OCI-LY3 (cell line): ENCODE results near the gene CMC2.

Experiments
- H2AFZ ChIP-seq: fragments of 200-600, 300-600 bp; shearing (Covaris generic); 2 replicates; pipeline ENCODE4 v1.6.0; 2014; ENCODE audit warnings: antibody characterized with exemption, low read depth, low read length
- H3K27ac ChIP-seq: fragments of 200-600, 300-600 bp; sonication (generic); 2 replicates; pipeline ENCODE4 v1.5.1; 2014; ENCODE audit warnings: mild to moderate bottlenecking, low read length, moderate library complexity, mixed read lengths
- H3K27me3 ChIP-seq: fragments of 200-600, 300-600 bp; sonication (generic); 2 replicates; pipeline ENCODE4 v1.6.1; 2014; ENCODE audit warnings: low read depth, low read length, mixed read lengths
- H3K36me3 ChIP-seq: fragments of 200-600, 300-600 bp; sonication (generic); replicated peaks from 2 replicates; pipeline ENCODE3; 2014; ENCODE audit warnings: low read depth, low read length, mixed read lengths
- H3K4me1 ChIP-seq: fragments of 300-600, 200-600 bp; sonication (generic); 2 replicates; pipeline ENCODE4 v1.6.1; 2014; ENCODE audit warnings: low read length, mixed read lengths
- H3K4me2 ChIP-seq: fragments of 200-600, 300-600 bp; sonication (generic); 2 replicates; pipeline ENCODE4 v1.6.1; 2014; ENCODE audit warnings: low read length, mixed read lengths
- H3K4me3 ChIP-seq: fragments of 300-600, 200-600 bp; sonication (generic); 2 replicates; pipeline ENCODE4 v1.5.1; 2014; ENCODE audit warnings: antibody characterized with exemption, mild to moderate bottlenecking, low read length, moderate library complexity
- H3K79me2 ChIP-seq: fragments of 300-600, 200-600 bp; shearing (Covaris generic); 2 replicates; pipeline ENCODE4 v1.6.1; 2014; ENCODE audit warnings: mild to moderate bottlenecking, low read length, mixed read lengths
- H3K9ac ChIP-seq: fragments of 300-600, 200-600 bp; shearing (Covaris generic); 2 replicates; pipeline ENCODE4 v1.6.0; 2014; ENCODE audit warnings: mild to moderate bottlenecking, low read length, moderate library complexity
- H3K9me3 ChIP-seq: fragments of 200-600, 300-600 bp; shearing (Covaris generic); 2 replicates; pipeline ENCODE4 v1.6.1; 2014; ENCODE audit warnings: low read length, mixed read lengths; ENCODE audit not compliant: insufficient read depth
- H4K20me1 ChIP-seq: fragments of 200-600, 300-600 bp; sonication (generic); 2 replicates; pipeline ENCODE4 v1.6.1; 2016; ENCODE audit warnings: low read length, mixed read lengths; ENCODE audit not compliant: insufficient read depth
- EZH2phosphoT487 ChIP-seq: fragments of 200-600 bp; shearing (Covaris generic); IDR thresholded peaks from 2 replicates; pipeline ENCODE4 v1.6.1; 2018; ENCODE audit warnings: antibody characterized with exemption, mixed run types, low read depth
- TF ChIP-seq, protein P1 (sequence below): fragments of 200-600, 300-600 bp; sonication (generic); IDR thresholded peaks from 2 replicates; pipeline ENCODE4 v1.5.1; 2014; ENCODE audit warnings: antibody characterized with exemption, low read length, low read depth

The CMC2 gene

GRCh38 chr16:80932708-80933095 is 74.0 kb downstream of the CMC2 start:
- Histone ChIP-seq H2AFZ (no peak overlapping the region), H3K4me2 (no peak overlapping the region)

DNA sequence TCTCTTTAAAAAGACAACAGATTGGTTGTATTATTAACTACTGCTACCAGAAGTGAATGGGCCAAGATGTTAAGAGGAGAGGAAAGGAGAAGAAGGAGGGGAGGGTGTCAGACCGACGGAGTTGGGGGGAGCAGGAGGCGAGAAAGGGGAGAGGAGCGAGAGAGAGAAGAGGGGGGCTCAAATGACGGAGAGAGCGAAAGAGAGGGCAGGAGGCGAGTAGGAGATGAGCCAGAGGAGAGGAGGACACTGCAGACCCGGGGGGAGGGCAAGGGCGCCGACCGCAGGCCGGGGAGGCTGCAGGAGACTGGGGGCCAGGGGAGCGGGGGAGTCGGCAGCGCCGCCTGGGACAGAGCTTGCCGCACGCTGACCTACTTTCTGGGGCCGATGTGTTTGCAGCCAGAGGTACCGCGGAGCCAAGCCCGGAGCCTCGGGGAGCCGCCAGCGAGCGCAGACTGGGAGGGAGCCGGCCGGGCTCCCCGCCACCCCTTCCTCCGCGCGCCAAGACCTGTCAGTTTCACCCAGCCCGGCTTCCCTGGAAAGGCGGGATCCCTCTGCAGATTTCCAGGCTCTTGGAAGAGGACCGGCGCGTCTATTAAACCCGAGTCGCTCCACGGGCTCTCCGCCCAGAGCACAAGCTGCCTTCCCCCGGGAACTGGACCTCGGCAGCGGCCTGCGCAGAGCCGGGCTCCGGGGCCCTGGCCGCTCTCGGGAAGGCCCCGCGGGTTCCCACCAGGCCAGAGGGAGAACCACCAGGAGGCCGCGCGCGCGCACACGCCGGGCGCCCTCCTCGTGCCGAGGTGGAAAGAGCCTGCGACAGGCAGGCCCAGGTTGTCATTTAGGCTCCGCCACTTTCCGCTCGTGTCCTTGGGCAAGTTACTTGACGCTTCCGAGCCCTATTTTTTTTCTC is 74.6 kb downstream of the CMC2 start:
- Histone ChIP-seq H3K36me3 (no peaks in the 10 kb centered on the region), H3K27me3 (peaks cover 5% of the 10 kb centered on the region; the same call in 1 of the 2 replicates), H3K4me1 (no peaks in the 10 kb centered on the region), H3K9me3 (no peaks in the 10 kb centered on the region), H2AFZ (no peak overlapping the region), H3K4me3 (no peak overlapping the region), H4K20me1 (no peaks in the 10 kb centered on the region), H3K27ac (no peak overlapping the region), H3K4me2 (no peak overlapping the region), H3K79me2 (no peaks in the 10 kb centered on the region), H3K9ac (no peak overlapping the region)
- TF ChIP-seq, protein P1, sequence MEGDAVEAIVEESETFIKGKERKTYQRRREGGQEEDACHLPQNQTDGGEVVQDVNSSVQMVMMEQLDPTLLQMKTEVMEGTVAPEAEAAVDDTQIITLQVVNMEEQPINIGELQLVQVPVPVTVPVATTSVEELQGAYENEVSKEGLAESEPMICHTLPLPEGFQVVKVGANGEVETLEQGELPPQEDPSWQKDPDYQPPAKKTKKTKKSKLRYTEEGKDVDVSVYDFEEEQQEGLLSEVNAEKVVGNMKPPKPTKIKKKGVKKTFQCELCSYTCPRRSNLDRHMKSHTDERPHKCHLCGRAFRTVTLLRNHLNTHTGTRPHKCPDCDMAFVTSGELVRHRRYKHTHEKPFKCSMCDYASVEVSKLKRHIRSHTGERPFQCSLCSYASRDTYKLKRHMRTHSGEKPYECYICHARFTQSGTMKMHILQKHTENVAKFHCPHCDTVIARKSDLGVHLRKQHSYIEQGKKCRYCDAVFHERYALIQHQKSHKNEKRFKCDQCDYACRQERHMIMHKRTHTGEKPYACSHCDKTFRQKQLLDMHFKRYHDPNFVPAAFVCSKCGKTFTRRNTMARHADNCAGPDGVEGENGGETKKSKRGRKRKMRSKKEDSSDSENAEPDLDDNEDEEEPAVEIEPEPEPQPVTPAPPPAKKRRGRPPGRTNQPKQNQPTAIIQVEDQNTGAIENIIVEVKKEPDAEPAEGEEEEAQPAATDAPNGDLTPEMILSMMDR: no peak
- no peak for TF ChIP-seq EZH2phosphoT487

More at GRCh38 chr16:80932708-80933095, 74.0 kb downstream of the CMC2 start:
- Histone ChIP-seq H3K79me2 (no peaks in the 10 kb centered on the region), H3K9me3 (no peaks in the 10 kb centered on the region), H3K36me3 (no peaks in the 10 kb centered on the region), H3K27ac (no peak overlapping the region), H3K4me1 (no peaks in the 10 kb centered on the region), H3K9ac (no peak overlapping the region), H3K4me3 (no peak overlapping the region), H4K20me1 (no peaks in the 10 kb centered on the region), H3K27me3 (peaks cover 5% of the 10 kb centered on the region; the same call in 1 of the 2 replicates)
- no peak for TF ChIP-seq EZH2phosphoT487
- TF ChIP-seq, protein P1: no peak

DNA sequence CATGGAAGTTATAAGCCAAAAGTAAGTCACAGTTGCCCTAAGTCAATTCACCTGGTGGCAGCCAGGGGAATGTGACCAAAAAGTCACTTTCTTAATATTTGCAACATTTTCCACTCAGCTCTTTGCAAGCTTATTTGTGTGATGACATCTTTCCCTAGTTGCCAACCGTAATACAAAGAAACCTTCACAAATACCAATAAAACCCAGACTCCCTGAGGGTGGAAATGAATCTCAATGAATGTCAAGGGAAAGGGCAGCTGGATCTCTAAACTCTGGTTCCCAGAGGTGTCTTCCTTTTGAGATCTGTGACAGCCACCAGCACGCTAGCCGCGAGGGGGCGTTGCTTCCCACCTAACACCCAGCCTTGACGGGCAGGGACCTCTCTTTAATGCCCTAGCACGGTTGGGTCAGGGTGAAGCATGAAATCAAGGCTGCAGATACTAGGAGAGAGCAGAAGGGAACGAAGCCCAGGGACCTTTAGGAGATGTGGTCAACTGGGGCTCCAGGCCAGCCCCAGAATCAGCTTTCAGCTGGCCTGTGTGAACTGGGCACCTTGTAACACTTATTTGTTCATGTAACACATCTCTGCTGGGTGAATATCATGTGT is 82.2 kb downstream of the CMC2 start:
- no peaks in the 10 kb centered on the region for H3K79me2 ChIP-seq
- H3K4me1 ChIP-seq: no peaks in the 10 kb centered on the region
- no peak overlapping the region for H2AFZ ChIP-seq
- H4K20me1 ChIP-seq: no peaks in the 10 kb centered on the region
- no peak overlapping the region for H3K4me2 ChIP-seq
- no peak overlapping the region for H3K27ac ChIP-seq
- H3K9ac ChIP-seq: no peak overlapping the region
- TF ChIP-seq EZH2phosphoT487: no peak
- TF ChIP-seq, protein P1: peak; percentile 64
- H3K4me3 ChIP-seq: no peak overlapping the region
- no peaks in the 10 kb centered on the region for H3K9me3 ChIP-seq
- 0 out of 2 replicates have a peak, but pooled peaks cover 3% of the 10 kb centered on the region for H3K27me3 ChIP-seq
- H3K36me3 ChIP-seq: no peaks in the 10 kb centered on the region

DNA sequence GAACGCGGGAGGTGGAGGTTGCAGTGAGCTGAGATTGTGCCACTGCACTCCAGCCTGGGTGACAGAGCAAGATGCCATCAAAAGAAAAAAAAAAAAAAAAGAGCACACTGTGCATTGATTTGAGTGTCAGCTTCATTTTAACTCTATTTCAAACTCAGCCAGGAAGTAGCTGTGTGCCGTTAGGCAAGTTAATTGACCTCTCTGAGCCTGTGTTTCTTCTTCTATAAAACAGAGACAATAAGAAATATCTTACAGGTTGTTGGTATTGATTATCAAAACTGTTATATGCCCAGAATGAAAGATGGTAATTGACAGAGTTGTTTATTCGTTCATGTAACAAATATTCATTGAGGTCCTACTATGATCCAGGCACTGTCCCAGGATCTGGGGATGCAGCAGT is 83.3 kb downstream of the CMC2 start:
- Histone ChIP-seq H2AFZ (no peak overlapping the region), H3K4me1 (no peaks in the 10 kb centered on the region), H3K79me2 (no peaks in the 10 kb centered on the region), H3K9ac (no peak overlapping the region), H3K27me3 (0 out of 2 replicates have a peak, but pooled peaks cover 3% of the 10 kb centered on the region), H3K9me3 (no peaks in the 10 kb centered on the region), H3K4me2 (no peak overlapping the region), H3K27ac (no peak overlapping the region), H3K4me3 (no peak overlapping the region), H3K36me3 (no peaks in the 10 kb centered on the region), H4K20me1 (no peaks in the 10 kb centered on the region)
- TF ChIP-seq, protein P1: no peak
- TF ChIP-seq EZH2phosphoT487: no peak
